GF-D8 (cell line): ENCODE measurements around the gene GABBR2.

ENCODE experiments used
- DNase-seq: peaks from one replicate; lab custom pipeline; 2025; lab: John Stamatoyannopoulos, UW

Gene GABBR2

GRCh38 chr9:98402019-98402840 is 306.5 kb downstream of the GABBR2 start:
- DNase-seq, result no peak

- DNase-seq, result no peak
Observed at GRCh38 chr9:98401140-98402018, 307.4 kb downstream of the GABBR2 start.

- DNase-seq, result no peak
Observed at GRCh38 chr9:98399950-98400683, 308.6 kb downstream of the GABBR2 start.

GRCh38 chr9:98396656-98397055 is 312.1 kb downstream of the GABBR2 start:
- DNase-seq, result no peak

- no peak for DNase-seq
Observed at GRCh38 chr9:98396236-98396635, 312.5 kb downstream of the GABBR2 start.

- DNase-seq, result no peak
Observed at GRCh38 chr9:98391867-98392266, 316.9 kb downstream of the GABBR2 start.

- no peak for DNase-seq
Observed at GRCh38 chr9:98391406-98391805, 317.3 kb downstream of the GABBR2 start.

- no peak for DNase-seq
Observed at GRCh38 chr9:98385751-98386150, 323.0 kb downstream of the GABBR2 start.

GRCh38 chr9:98383758-98384157 is 325.0 kb downstream of the GABBR2 start:
- DNase-seq, result no peak

GRCh38 chr9:98381311-98382103 is 327.2 kb downstream of the GABBR2 start:
- no peak for DNase-seq

- no peak for DNase-seq
Observed at GRCh38 chr9:98380065-98380681, 328.6 kb downstream of the GABBR2 start.

- no peak for DNase-seq
Observed at GRCh38 chr9:98379572-98379971, 329.2 kb downstream of the GABBR2 start.

- no peak for DNase-seq
Observed at GRCh38 chr9:98378794-98379193, 329.9 kb downstream of the GABBR2 start.

- DNase-seq, result no peak
Observed at GRCh38 chr9:98378206-98378780, 330.4 kb downstream of the GABBR2 start.

- DNase-seq, result no peak
Observed at GRCh38 chr9:98375138-98375726, 333.5 kb downstream of the GABBR2 start.

GRCh38 chr9:98374385-98375051 is 334.2 kb downstream of the GABBR2 start:
- DNase-seq, result no peak

- no peak for DNase-seq
Observed at GRCh38 chr9:98373609-98374008, 335.1 kb downstream of the GABBR2 start.

- no peak for DNase-seq
Observed at GRCh38 chr9:98372077-98372836, 336.5 kb downstream of the GABBR2 start.

- no peak for DNase-seq
Observed at GRCh38 chr9:98370976-98371315, 337.8 kb downstream of the GABBR2 start.
